ENCODE results near the gene ASB18.

Gene ASB18

DNA sequence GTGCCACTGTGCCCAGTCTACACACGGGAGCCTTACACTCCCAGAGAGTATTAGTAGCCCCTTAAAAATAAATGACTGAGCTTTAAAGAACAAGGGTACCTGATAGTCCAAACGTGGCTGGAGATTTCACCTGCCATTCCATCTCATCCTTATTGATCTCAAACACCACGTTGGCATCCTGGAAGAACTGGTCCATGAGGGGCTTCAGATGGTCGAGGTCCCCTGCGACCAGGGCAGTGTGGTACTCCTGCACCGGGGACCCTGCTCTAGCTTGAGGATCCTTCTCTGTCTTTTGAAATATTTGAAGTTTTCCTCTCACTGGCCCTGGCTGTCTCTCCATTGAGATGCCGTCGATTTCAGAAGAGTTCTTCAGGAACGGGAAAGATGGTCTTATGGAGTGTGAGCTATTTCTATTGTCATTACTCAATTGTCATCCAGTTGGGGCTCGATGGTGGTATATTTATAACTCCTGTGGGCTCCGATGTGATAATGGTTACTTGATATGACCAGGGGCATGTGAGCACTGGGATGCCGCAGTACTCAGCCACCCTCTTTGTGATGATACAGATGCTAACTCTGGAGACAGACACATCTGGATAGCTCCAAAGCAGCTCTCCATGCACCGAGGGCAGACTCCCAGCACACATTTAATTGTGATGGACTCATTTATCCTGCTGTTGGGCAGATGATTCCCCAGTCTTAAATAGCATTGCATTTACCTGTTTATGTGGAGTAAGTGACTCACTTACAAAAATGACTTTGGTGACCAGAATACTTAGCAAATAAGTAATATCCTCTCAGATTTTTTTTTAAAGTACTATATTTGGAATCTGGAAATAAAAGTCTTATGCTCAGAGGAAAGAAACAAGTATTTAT lies 22.8 kb downstream of the ASB18 start:
- Histone ChIP-seq H3K27me3 (ENCODE audit: control insufficient read depth, low read length) (no peaks in the 10 kb centered on the region), H3F3A (ENCODE audit: control insufficient read depth, insufficient read depth) (no peaks in the 10 kb centered on the region), H3K4me2 (ENCODE audit: low read length) (no peak overlapping the region)

GRCh38 chr2:236240228-236240990 lies 23.8 kb downstream of the ASB18 start:
- no peaks in the 10 kb centered on the region for H3K9me2 ChIP-seq (replicated peaks; ENCODE audit: control insufficient read depth, low read length)
- H3K4me2 ChIP-seq (ENCODE audit: low read length), result no peak overlapping the region
- no peak for TF ChIP-seq EZH2phosphoT487 (IDR thresholded peaks at IDR 0.05; ENCODE audit: borderline replicate concordance, low read length)
- TF ChIP-seq, protein P1, sequence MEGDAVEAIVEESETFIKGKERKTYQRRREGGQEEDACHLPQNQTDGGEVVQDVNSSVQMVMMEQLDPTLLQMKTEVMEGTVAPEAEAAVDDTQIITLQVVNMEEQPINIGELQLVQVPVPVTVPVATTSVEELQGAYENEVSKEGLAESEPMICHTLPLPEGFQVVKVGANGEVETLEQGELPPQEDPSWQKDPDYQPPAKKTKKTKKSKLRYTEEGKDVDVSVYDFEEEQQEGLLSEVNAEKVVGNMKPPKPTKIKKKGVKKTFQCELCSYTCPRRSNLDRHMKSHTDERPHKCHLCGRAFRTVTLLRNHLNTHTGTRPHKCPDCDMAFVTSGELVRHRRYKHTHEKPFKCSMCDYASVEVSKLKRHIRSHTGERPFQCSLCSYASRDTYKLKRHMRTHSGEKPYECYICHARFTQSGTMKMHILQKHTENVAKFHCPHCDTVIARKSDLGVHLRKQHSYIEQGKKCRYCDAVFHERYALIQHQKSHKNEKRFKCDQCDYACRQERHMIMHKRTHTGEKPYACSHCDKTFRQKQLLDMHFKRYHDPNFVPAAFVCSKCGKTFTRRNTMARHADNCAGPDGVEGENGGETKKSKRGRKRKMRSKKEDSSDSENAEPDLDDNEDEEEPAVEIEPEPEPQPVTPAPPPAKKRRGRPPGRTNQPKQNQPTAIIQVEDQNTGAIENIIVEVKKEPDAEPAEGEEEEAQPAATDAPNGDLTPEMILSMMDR (IDR thresholded peaks at IDR 0.05; ENCODE audit: low read depth, low read length, poor library complexity, severe bottlenecking), result no peak

More for the DNA sequence above, 22.8 kb downstream of the ASB18 start:
- TF ChIP-seq, protein P1 (IDR thresholded peaks at IDR 0.05; ENCODE audit: low read depth, low read length, poor library complexity, severe bottlenecking), result no peak
- no peak for TF ChIP-seq EZH2phosphoT487 (IDR thresholded peaks at IDR 0.05; ENCODE audit: borderline replicate concordance, low read length)
- Histone ChIP-seq H3K9me3 (ENCODE audit: control insufficient read depth, insufficient read depth, low read length) (no peaks in the 10 kb centered on the region), H3K4me3 (ENCODE audit: low read length) (no peak overlapping the region), H3K36me3 (ENCODE audit: control insufficient read depth, low read length) (no peaks in the 10 kb centered on the region), H3K79me2 (ENCODE audit: control insufficient read depth, low read length) (no peaks in the 10 kb centered on the region), H3K4me1 (ENCODE audit: control insufficient read depth, low read length) (no peaks in the 10 kb centered on the region), H3K9me2 (replicated peaks; ENCODE audit: control insufficient read depth, low read length) (no peaks in the 10 kb centered on the region), H4K20me1 (ENCODE audit: control insufficient read depth, insufficient read depth, low read depth, low read length) (no peaks in the 10 kb centered on the region), H3K27ac (ENCODE audit: low read depth, low read length) (no peak overlapping the region)

DNA sequence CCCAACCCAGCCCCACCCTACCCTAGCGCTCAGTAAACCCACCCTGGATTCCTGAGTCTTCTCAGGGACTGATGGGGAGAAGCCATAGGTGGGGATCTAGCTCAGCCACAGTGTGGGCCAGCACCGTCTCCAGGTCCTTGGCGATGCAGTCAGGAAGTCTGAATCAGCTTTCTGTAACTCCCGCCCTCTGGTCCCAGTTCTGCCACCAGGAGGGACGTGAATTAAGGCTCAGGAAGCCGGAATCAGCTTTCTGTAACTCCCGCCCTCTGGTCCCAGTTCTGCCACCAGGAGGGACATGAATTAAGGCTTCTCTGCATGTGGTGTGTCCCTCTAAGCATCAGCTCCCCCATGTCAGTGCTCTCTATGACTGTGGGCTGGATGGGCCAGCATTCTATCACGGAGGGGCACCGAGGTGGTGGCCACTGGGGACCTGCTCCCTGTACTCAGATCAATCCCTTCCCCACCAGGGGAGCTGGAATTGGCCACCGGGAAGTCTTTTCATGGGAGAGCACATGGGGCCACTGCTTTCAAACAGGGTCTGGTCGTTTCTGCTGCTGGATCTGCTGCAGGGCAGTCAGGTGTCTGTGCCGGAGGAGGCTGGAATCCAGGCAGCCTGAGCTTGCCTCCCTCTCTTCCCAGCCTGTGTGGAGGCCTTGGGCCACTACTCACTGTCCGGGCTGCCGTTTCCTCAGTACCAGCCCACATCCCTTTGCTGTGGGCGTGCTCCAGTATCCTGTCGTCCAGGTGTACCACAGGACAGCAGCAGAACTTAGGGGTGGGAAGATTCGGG lies 24.7 kb downstream of the ASB18 start:
- Histone ChIP-seq H3K79me2 (ENCODE audit: control insufficient read depth, low read length) (no peaks in the 10 kb centered on the region), H3K36me3 (ENCODE audit: control insufficient read depth, low read length) (no peaks in the 10 kb centered on the region), H3K9me2 (replicated peaks; ENCODE audit: control insufficient read depth, low read length) (no peaks in the 10 kb centered on the region), H3K27ac (ENCODE audit: low read depth, low read length) (no peak overlapping the region), H4K20me1 (ENCODE audit: control insufficient read depth, insufficient read depth, low read depth, low read length) (no peaks in the 10 kb centered on the region), H3K4me1 (ENCODE audit: control insufficient read depth, low read length) (no peaks in the 10 kb centered on the region), H3F3A (ENCODE audit: control insufficient read depth, insufficient read depth) (no peaks in the 10 kb centered on the region), H3K4me2 (ENCODE audit: low read length) (no peak overlapping the region), H3K9me3 (ENCODE audit: control insufficient read depth, insufficient read depth, low read length) (no peaks in the 10 kb centered on the region), H3K4me3 (ENCODE audit: low read length) (no peak overlapping the region), H3K27me3 (ENCODE audit: control insufficient read depth, low read length) (no peaks in the 10 kb centered on the region)
- no peak for TF ChIP-seq EZH2phosphoT487 (IDR thresholded peaks at IDR 0.05; ENCODE audit: borderline replicate concordance, low read length)
- TF ChIP-seq, protein P1 (IDR thresholded peaks at IDR 0.05; ENCODE audit: low read depth, low read length, poor library complexity, severe bottlenecking), result no peak

More at GRCh38 chr2:236240228-236240990, 23.8 kb downstream of the ASB18 start:
- Histone ChIP-seq H3K36me3 (ENCODE audit: control insufficient read depth, low read length) (no peaks in the 10 kb centered on the region), H3K9me3 (ENCODE audit: control insufficient read depth, insufficient read depth, low read length) (no peaks in the 10 kb centered on the region), H3K27ac (ENCODE audit: low read depth, low read length) (no peak overlapping the region), H4K20me1 (ENCODE audit: control insufficient read depth, insufficient read depth, low read depth, low read length) (no peaks in the 10 kb centered on the region), H3K79me2 (ENCODE audit: control insufficient read depth, low read length) (no peaks in the 10 kb centered on the region), H3K4me3 (ENCODE audit: low read length) (no peak overlapping the region), H3K4me1 (ENCODE audit: control insufficient read depth, low read length) (no peaks in the 10 kb centered on the region), H3K27me3 (ENCODE audit: control insufficient read depth, low read length) (no peaks in the 10 kb centered on the region), H3F3A (ENCODE audit: control insufficient read depth, insufficient read depth) (no peaks in the 10 kb centered on the region)
